Measurements from ENCODE around the gene MGMT. TPM values are rescaled to one million over a fixed set of nuclear protein-coding genes. Genes with fewer than 3 reads are reported as not detected.

The MGMT gene
- total and polyA plus RNA-seq, 7 experiments from 2014 or later, result 17.6 to 37.1 (median 22.0) TPM

- H3K4me1 Mint-ChIP-seq, result no peaks in the 10 kb centered on the region
- ChIA-PET POLR2A (no interaction called here), CTCF (no interaction called here)
- Histone ChIP-seq H3K4me3 (ENCODE audit: low read length) (no peak overlapping the region), H3K36me3 (ENCODE audit: control insufficient read depth in 2 of 3, insufficient read depth in 3 of 3, low read length in 3 of 3) (peaks cover 0 to 12% (median 0%) of the 10 kb centered on the region in 3 experiments), H3K9me3 (ENCODE audit: control insufficient read depth in 2 of 3, low read length in 3 of 3) (peaks cover 0 to 24% (median 0%) of the 10 kb centered on the region in 3 experiments), H3K27ac (ENCODE audit: low read depth, low read length) (no peak overlapping the region), H3K4me1 (ENCODE audit: control insufficient read depth in 2 of 2, insufficient read depth in 2 of 2, low read length in 2 of 2) (no peaks in the 10 kb centered on the region), H3K27me3 (ENCODE audit: control insufficient read depth in 2 of 2, insufficient read depth in 2 of 2, low read length in 2 of 2) (no peaks in the 10 kb centered on the region)
- intact Hi-C loops (cut with micrococcal nuclease), result no loop called here
- H3K27me3 Mint-ChIP-seq, result no peaks in the 10 kb centered on the region
- peaks cover 0 to 72% (median 53%) of the 10 kb centered on the region in 5 donors for H3K36me3 Mint-ChIP-seq
- no peak overlapping the region for H3K4me3 Mint-ChIP-seq
- peaks cover 0 to 69% (median 22%) of the 10 kb centered on the region in 11 donors for H3K9me3 Mint-ChIP-seq
- no peak overlapping the region for H3K27ac Mint-ChIP-seq
- ATAC-seq (no peak), DNase-seq (no peak)
Measured at GRCh38 chr10:129741978-129742741, 275.1 kb downstream of the MGMT start.

- Histone ChIP-seq H3K27me3 (ENCODE audit: control insufficient read depth in 2 of 2, insufficient read depth in 2 of 2, low read length in 2 of 2) (no peaks in the 10 kb centered on the region), H3K27ac (ENCODE audit: low read depth, low read length) (no peak overlapping the region), H3K4me3 (ENCODE audit: low read length) (no peak overlapping the region), H3K36me3 (ENCODE audit: control insufficient read depth in 2 of 3, insufficient read depth in 3 of 3, low read length in 3 of 3) (peaks cover 0 to 12% (median 0%) of the 10 kb centered on the region in 3 experiments), H3K9me3 (ENCODE audit: control insufficient read depth in 2 of 3, low read length in 3 of 3) (peaks cover 0 to 32% (median 2%) of the 10 kb centered on the region in 3 experiments), H3K4me1 (ENCODE audit: control insufficient read depth in 2 of 2, insufficient read depth in 2 of 2, low read length in 2 of 2) (no peaks in the 10 kb centered on the region)
- Mint-ChIP-seq H3K4me1 (no peaks in the 10 kb centered on the region), H3K27me3 (no peaks in the 10 kb centered on the region), H3K36me3 (peaks cover 0 to 78% (median 60%) of the 10 kb centered on the region in 5 donors), H3K27ac (no peak overlapping the region), H3K4me3 (no peak overlapping the region), H3K9me3 (peaks cover 0 to 76% (median 28%) of the 10 kb centered on the region in 11 donors)
- DNase-seq (no peak), ATAC-seq (no peak)
- intact Hi-C loops (cut with micrococcal nuclease), result no loop called here
- ChIA-PET POLR2A (no interaction called here), CTCF (no interaction called here)
Measured at GRCh38 chr10:129742742-129743550, 275.9 kb downstream of the MGMT start.

GRCh38 chr10:129743738-129744133 is 276.7 kb downstream of the MGMT start:
- H3K27ac Mint-ChIP-seq, result no peak overlapping the region
- no peaks in the 10 kb centered on the region for H3K27me3 Mint-ChIP-seq
- no peaks in the 10 kb centered on the region for H3K27me3 ChIP-seq (ENCODE audit: control insufficient read depth in 2 of 2, insufficient read depth in 2 of 2, low read length in 2 of 2)
- DNase-seq, result no peak
- H3K9me3 ChIP-seq (ENCODE audit: control insufficient read depth in 2 of 3, low read length in 3 of 3), result peaks cover 0 to 38% (median 10%) of the 10 kb centered on the region in 3 experiments
- peaks cover 0 to 12% (median 0%) of the 10 kb centered on the region in 3 experiments for H3K36me3 ChIP-seq (ENCODE audit: control insufficient read depth in 2 of 3, insufficient read depth in 3 of 3, low read length in 3 of 3)
- no peak overlapping the region for H3K27ac ChIP-seq (ENCODE audit: low read depth, low read length)
- no peaks in the 10 kb centered on the region for H3K4me1 ChIP-seq (ENCODE audit: control insufficient read depth in 2 of 2, insufficient read depth in 2 of 2, low read length in 2 of 2)
- H3K9me3 Mint-ChIP-seq, result peaks cover 6 to 76% (median 34%) of the 10 kb centered on the region in 11 donors
- ChIA-PET CTCF (no interaction called here), POLR2A (no interaction called here)
- no peaks in the 10 kb centered on the region for H3K4me1 Mint-ChIP-seq
- H3K4me3 Mint-ChIP-seq, result no peak overlapping the region
- no peak overlapping the region for H3K4me3 ChIP-seq (ENCODE audit: low read length)
- H3K36me3 Mint-ChIP-seq, result peaks cover 4 to 79% (median 63%) of the 10 kb centered on the region in 5 donors
- ATAC-seq, result no peak
- intact Hi-C loops (cut with micrococcal nuclease), result no loop called here

GRCh38 chr10:129744134-129745111 is 277.4 kb downstream of the MGMT start:
- CTCF ChIA-PET, result no interaction called here
- intact Hi-C loops (cut with micrococcal nuclease), result no loop called here
- Mint-ChIP-seq H3K4me3 (no peak overlapping the region), H3K27ac (no peak overlapping the region), H3K27me3 (no peaks in the 10 kb centered on the region), H3K9me3 (peaks cover 13 to 76% (median 41%) of the 10 kb centered on the region in 11 donors), H3K4me1 (no peaks in the 10 kb centered on the region), H3K36me3 (peaks cover 4 to 79% (median 63%) of the 10 kb centered on the region in 5 donors)
- H3K27me3 ChIP-seq (ENCODE audit: control insufficient read depth in 2 of 2, insufficient read depth in 2 of 2, low read length in 2 of 2), result no peaks in the 10 kb centered on the region
- POLR2A ChIA-PET, result no interaction called here
- H3K9me3 ChIP-seq (ENCODE audit: control insufficient read depth in 2 of 3, low read length in 3 of 3), result peaks cover 0 to 45% (median 14%) of the 10 kb centered on the region in 3 experiments
- peaks cover 0 to 12% (median 0%) of the 10 kb centered on the region in 3 experiments for H3K36me3 ChIP-seq (ENCODE audit: control insufficient read depth in 2 of 3, insufficient read depth in 3 of 3, low read length in 3 of 3)
- ATAC-seq, result no peak
- H3K27ac ChIP-seq (ENCODE audit: low read depth, low read length), result no peak overlapping the region
- DNase-seq, result no peak
- H3K4me1 ChIP-seq (ENCODE audit: control insufficient read depth in 2 of 2, insufficient read depth in 2 of 2, low read length in 2 of 2), result no peaks in the 10 kb centered on the region
- no peak overlapping the region for H3K4me3 ChIP-seq (ENCODE audit: low read length)

- intact Hi-C loops (cut with micrococcal nuclease), result no loop called here
- ChIA-PET CTCF (no interaction called here), POLR2A (no interaction called here)
- H3K4me3 Mint-ChIP-seq, result no peak overlapping the region
- no peak overlapping the region for H3K4me3 ChIP-seq (ENCODE audit: low read length)
- peaks cover 4 to 74% (median 60%) of the 10 kb centered on the region in 5 donors for H3K36me3 Mint-ChIP-seq
- H3K27ac Mint-ChIP-seq, result no peak overlapping the region
- H3K4me1 ChIP-seq (ENCODE audit: control insufficient read depth in 2 of 2, insufficient read depth in 2 of 2, low read length in 2 of 2), result no peaks in the 10 kb centered on the region
- ATAC-seq (no peak), DNase-seq (no peak)
- H3K27me3 ChIP-seq (ENCODE audit: control insufficient read depth in 2 of 2, insufficient read depth in 2 of 2, low read length in 2 of 2), result no peaks in the 10 kb centered on the region
- H3K9me3 Mint-ChIP-seq, result peaks cover 13 to 76% (median 42%) of the 10 kb centered on the region in 11 donors
- H3K27ac ChIP-seq (ENCODE audit: low read depth, low read length), result no peak overlapping the region
- H3K27me3 Mint-ChIP-seq, result no peaks in the 10 kb centered on the region
- H3K4me1 Mint-ChIP-seq, result no peaks in the 10 kb centered on the region
- peaks cover 0 to 48% (median 15%) of the 10 kb centered on the region in 3 experiments for H3K9me3 ChIP-seq (ENCODE audit: control insufficient read depth in 2 of 3, low read length in 3 of 3)
- H3K36me3 ChIP-seq (ENCODE audit: control insufficient read depth in 2 of 3, insufficient read depth in 3 of 3, low read length in 3 of 3), result peaks cover 0 to 12% (median 0%) of the 10 kb centered on the region in 3 experiments
Measured at GRCh38 chr10:129745186-129745750, 278.2 kb downstream of the MGMT start.
